SU-DHL-6 (cell line): ENCODE results near the gene ITPA.

Experiments used
- H2AFZ ChIP-seq: fragments of 200-600 bp; sonication (generic); 2 replicates; pipeline ENCODE4 v1.6.1; 2014; ENCODE audit warnings: low read depth, mild to moderate bottlenecking, moderate library complexity, mixed read lengths, antibody characterized with exemption, low read length; ENCODE audit not compliant: severe bottlenecking
- H3F3A ChIP-seq: fragments of 200-600 bp; shearing (Covaris generic); 2 replicates; pipeline ENCODE4 v1.6.0; 2016; ENCODE audit warnings: antibody characterized with exemption, mild to moderate bottlenecking; ENCODE audit not compliant: insufficient read depth
- H3K27ac ChIP-seq: fragments of 200-600 bp; sonication (generic); 2 replicates; pipeline ENCODE4 v1.5.1; 2016; ENCODE audit warnings: low read depth, mild to moderate bottlenecking, low read length, moderate library complexity, mixed read lengths
- H3K27me3 ChIP-seq: fragments of 200-600 bp; sonication (generic), shearing (Covaris generic); 2 replicates; pipeline ENCODE4 v1.6.0; 2014; ENCODE audit warnings: mild to moderate bottlenecking, low read length
- H3K36me3 ChIP-seq: fragments of 200-600 bp; sonication (generic); 2 replicates; pipeline ENCODE4 v1.6.1; 2014; ENCODE audit warnings: mild to moderate bottlenecking, low read length, mixed read lengths
- H3K4me2 ChIP-seq: fragments of 300-600, 200-600 bp; shearing (Covaris generic), sonication (generic); 2 replicates; pipeline ENCODE4 v1.6.0; 2014; ENCODE audit warnings: low read length, low read depth, mild to moderate bottlenecking; ENCODE audit not compliant: poor library complexity, severe bottlenecking
- H3K4me3 ChIP-seq: fragments of 200-600 bp; sonication (generic); 2 replicates; pipeline ENCODE4 v1.5.1; 2014; ENCODE audit warnings: antibody characterized with exemption, low read length, mild to moderate bottlenecking, mixed read lengths; ENCODE audit not compliant: insufficient read depth, poor library complexity, severe bottlenecking
- H3K79me2 ChIP-seq: fragments of 200-600 bp; sonication (generic); 2 replicates; pipeline ENCODE4 v1.6.1; 2014; ENCODE audit warnings: mild to moderate bottlenecking, low read length, moderate library complexity; ENCODE audit not compliant: insufficient read depth
- H3K9ac ChIP-seq: fragments of 200-600 bp; sonication (generic); 2 replicates; pipeline ENCODE4 v1.7.0; 2014; ENCODE audit warnings: mild to moderate bottlenecking, low read length
- H3K9me2 ChIP-seq: fragments of 200-600 bp; sonication (generic); replicated peaks from 2 replicates; pipeline ENCODE4 v1.6.1; 2014; ENCODE audit warnings: low read length; ENCODE audit not compliant: insufficient read depth
- H3K9me3 ChIP-seq: fragments of 200-600 bp; sonication (generic); 2 replicates; pipeline ENCODE4 v1.6.1; 2014; ENCODE audit warnings: low read length, mixed read lengths; ENCODE audit not compliant: insufficient read depth
- H4K20me1 ChIP-seq: fragments of 200-600 bp; sonication (generic); 2 replicates; pipeline ENCODE4 v1.6.1; 2014; ENCODE audit warnings: low read depth, mild to moderate bottlenecking, antibody characterized with exemption, low read length, moderate library complexity, mixed read lengths
- CTCF ChIP-seq: fragments of 200-600 bp; sonication (generic); IDR thresholded peaks from one replicate; pipeline ENCODE4 v1.5.1; 2017; ENCODE audit warnings: antibody characterized with exemption, mild to moderate bottlenecking, low read length, moderate library complexity; ENCODE audit not compliant: insufficient read depth, poor library complexity, severe bottlenecking
- EZH2phosphoT487 ChIP-seq: fragments of 200-600 bp; sonication (generic), shearing (Covaris generic); conservative IDR thresholded peaks from 2 replicates; pipeline ENCODE4 v1.6.1; 2018; ENCODE audit warnings: mild to moderate bottlenecking, antibody characterized with exemption, low read length, moderate library complexity, mixed read lengths

ITPA gene

GRCh38 chr20:3238616-3239025 is 29.3 kb downstream of the ITPA start:
- Histone ChIP-seq H3K36me3 (no peaks in the 10 kb centered on the region), H3K4me3 (peak overlapping the region; percentile 68), H2AFZ (peak overlapping the region; percentile 83), H3F3A (no peaks in the 10 kb centered on the region), H3K9ac (peak overlapping the region; percentile 53), H3K79me2 (no peaks in the 10 kb centered on the region), H3K27ac (no peak overlapping the region), H3K4me2 (peak overlapping the region; percentile 63), H4K20me1 (no peaks in the 10 kb centered on the region), H3K9me3 (no peaks in the 10 kb centered on the region), H3K9me2 (no peaks in the 10 kb centered on the region), H3K27me3 (no peaks in the 10 kb centered on the region)
- TF ChIP-seq CTCF (no peak), EZH2phosphoT487 (no peak)

GRCh38 chr20:3239026-3239866 is 29.9 kb downstream of the ITPA start, which contains the start of gene SLC4A11:
SLC4A11 (minus strand) TSS chr20:3239190; CDS start chr20:3239137, 53 bp downstream.
- no peak within 1 kb of the TSS for H3K27ac ChIP-seq
- no peaks in the 10 kb centered on the region for H3K9me2 ChIP-seq
- H4K20me1 ChIP-seq: no peaks in the 10 kb centered on the region
- peak within 1 kb of the TSS; percentile 53 for H3K9ac ChIP-seq
- peak within 1 kb of the TSS; percentile 63 for H3K4me2 ChIP-seq
- no peaks in the 10 kb centered on the region for H3K36me3 ChIP-seq
- H3F3A ChIP-seq: no peaks in the 10 kb centered on the region
- H2AFZ ChIP-seq: peak within 1 kb of the TSS; percentile 83
- H3K9me3 ChIP-seq: no peaks in the 10 kb centered on the region
- H3K27me3 ChIP-seq: no peaks in the 10 kb centered on the region
- peak within 1 kb of the TSS; percentile 68 for H3K4me3 ChIP-seq
- TF ChIP-seq CTCF (no peak), EZH2phosphoT487 (no peak)
- no peaks in the 10 kb centered on the region for H3K79me2 ChIP-seq

- Histone ChIP-seq H3K9ac (no peak overlapping the region), H3F3A (no peaks in the 10 kb centered on the region), H3K36me3 (no peaks in the 10 kb centered on the region), H3K4me3 (no peak overlapping the region), H3K4me2 (no peak overlapping the region), H2AFZ (no peak overlapping the region), H3K79me2 (no peaks in the 10 kb centered on the region), H3K27ac (no peak overlapping the region), H3K27me3 (no peaks in the 10 kb centered on the region), H3K9me2 (no peaks in the 10 kb centered on the region), H4K20me1 (no peaks in the 10 kb centered on the region), H3K9me3 (no peaks in the 10 kb centered on the region)
- TF ChIP-seq EZH2phosphoT487: no peak
These were observed 30.8 kb downstream of the ITPA start for GRCh38 chr20:3239867-3240775.
